GM12892 (cell line): ENCODE data around the gene UBE2Z.

Source experiments
- POLR2A ChIP-seq: IDR thresholded peaks from 2 replicates; pipeline ENCODE4 v1.6.1; 2011; ENCODE audit warnings: low read depth, low read length, control low read depth
- POLR2AphosphoS5 ChIP-seq: IDR thresholded peaks from 2 replicates; pipeline ENCODE4 v1.6.1; 2011; ENCODE audit warnings: low read depth, low read length, control low read depth

DNA sequence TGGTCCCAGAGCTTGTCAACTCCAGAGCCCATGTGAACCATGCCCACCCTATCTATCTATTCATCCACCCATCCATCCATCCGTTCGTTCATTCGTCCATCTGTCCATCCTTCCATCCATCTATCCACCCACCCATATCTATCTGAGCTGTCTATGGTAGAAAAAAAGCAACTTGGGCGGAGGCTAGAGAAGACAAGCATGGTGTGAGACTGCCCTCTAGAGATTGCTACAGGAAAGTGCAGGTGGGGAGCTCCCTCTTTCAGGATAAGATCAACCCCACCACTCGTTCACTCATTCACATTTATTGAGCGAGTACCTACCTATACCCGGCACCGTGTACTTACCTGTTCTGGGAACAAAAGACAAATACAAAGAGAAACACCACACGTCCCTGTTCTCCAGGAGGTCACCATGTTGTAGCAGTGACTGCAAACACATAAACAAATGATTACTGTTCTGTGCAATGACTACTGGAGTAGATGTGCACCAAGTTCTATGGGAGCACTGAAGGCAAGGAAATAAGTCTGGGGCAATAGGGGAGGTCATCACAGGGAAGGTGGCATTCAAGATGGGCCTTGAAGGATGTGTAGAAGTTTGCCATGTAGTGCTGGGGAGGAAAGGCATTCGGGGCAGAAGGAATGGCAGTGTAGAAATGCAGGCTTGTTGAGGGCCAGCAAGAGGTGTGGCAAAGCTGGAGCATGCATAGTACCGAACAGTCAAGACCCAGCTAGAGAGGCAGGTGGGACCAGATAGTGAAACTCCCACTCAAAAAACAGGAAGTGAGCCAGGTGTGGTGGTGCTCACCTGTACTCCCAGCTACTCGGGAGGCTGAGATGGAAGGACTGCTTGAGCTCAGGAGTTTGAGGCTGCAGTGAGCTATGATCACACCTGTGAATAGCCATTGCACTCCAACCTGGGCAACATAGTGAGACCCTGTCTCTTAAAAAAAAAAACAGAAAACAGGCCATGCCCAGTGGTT, 29.0 kb upstream of the UBE2Z start:
- TF ChIP-seq POLR2A = no peak
- no peak for TF ChIP-seq POLR2AphosphoS5
